Caco-2 (cell line): ENCODE data around the gene AIG1. TPM values are rescaled to one million over a fixed set of nuclear protein-coding genes. Genes with fewer than 3 reads are reported as not detected.

Experiments
- BruUV-seq: library from RNA; stranded (reverse); fragments of 400-500 nt; replicated peaks from 2 replicates; lab custom pipeline; 2021; lab: Mats Ljungman, UMichigan
- CTCF ChIA-PET: fragments of 300-600 bp; sonication (Branson Sonifier 250); formaldehyde crosslinking; loops from one replicate; lab custom pipeline; 2022; ENCODE audit warnings: antibody characterized with exemption; lab: Charles Lee
- POLR2A ChIA-PET: fragments of 300-600 bp; sonication (Branson Sonifier 250); formaldehyde crosslinking; loops from one replicate; lab custom pipeline; 2022; ENCODE audit warnings: antibody characterized with exemption; lab: Charles Lee
- DNase-seq, 2 experiments: peaks; one replicate each; pipeline versions ENCODE4 v3.0.0 to v3.0.0-alpha.2; 2020 to 2022
- H3K27me3 ChIP-seq: replicated peaks from 2 replicates; pipeline ENCODE4 v1.6.0; 2011; ENCODE audit warnings: low read length; ENCODE audit not compliant: control insufficient read depth, insufficient read depth
- H3K36me3 ChIP-seq: 2 replicates; pipeline ENCODE4 v1.5.1; 2011; ENCODE audit warnings: low read length; ENCODE audit not compliant: control insufficient read depth, insufficient read depth
- H3K4me1 ChIP-seq: fragments of 250-450 bp; sonication (Bioruptor Pico); 2 replicates; pipeline ENCODE4 v1.5.1; 2020; ENCODE audit warnings: mild to moderate bottlenecking
- H3K4me3 ChIP-seq: 2 replicates; pipeline ENCODE4 v1.5.1; 2011; ENCODE audit warnings: low read depth, mild to moderate bottlenecking, control low read depth, low read length
- H3K9me3 ChIP-seq: fragments of 250-450 bp; sonication (Bioruptor Pico); 2 replicates; pipeline ENCODE4 v1.5.1; 2020; ENCODE audit warnings: mild to moderate bottlenecking, moderate library complexity
- H3K27ac Mint-ChIP-seq: one replicate; pipeline ENCODE4 v1.8.0; 2022; ENCODE audit warnings: mixed read lengths; ENCODE audit not compliant: unreplicated experiment
- H3K27me3 Mint-ChIP-seq: one replicate; pipeline ENCODE4 v1.8.0; 2022; ENCODE audit warnings: mixed read lengths; ENCODE audit not compliant: insufficient read depth, unreplicated experiment
- H3K36me3 Mint-ChIP-seq: one replicate; pipeline ENCODE4 v1.8.0; 2022; ENCODE audit warnings: mild to moderate bottlenecking, mixed read lengths; ENCODE audit not compliant: insufficient read depth, unreplicated experiment
- H3K4me1 Mint-ChIP-seq: one replicate; pipeline ENCODE4 v1.8.0; 2022; ENCODE audit warnings: low read depth, mixed read lengths; ENCODE audit not compliant: unreplicated experiment
- H3K4me3 Mint-ChIP-seq: one replicate; pipeline ENCODE4 v1.8.0; 2022; ENCODE audit warnings: mild to moderate bottlenecking, moderate library complexity, mixed read lengths; ENCODE audit not compliant: unreplicated experiment
- H3K9me3 Mint-ChIP-seq: one replicate; pipeline ENCODE4 v1.8.0; 2022; ENCODE audit warnings: mixed read lengths; ENCODE audit not compliant: unreplicated experiment
- CTCF ChIP-seq, 2 experiments: fragments of 200-600 bp in 1 of 2; IDR thresholded peaks; 1 replicate in 1 of 2; 2 replicates in 1 of 2; pipeline versions ENCODE4 v1.5.1 to v1.8.0; 2011 to 2022; ENCODE audit warnings: antibody characterized with exemption in 1 of 2, control low read depth in 1 of 2, inconsistent platforms in 1 of 2, low read depth in 1 of 2, low read length in 1 of 2, mild to moderate bottlenecking in 1 of 2, moderate library complexity in 1 of 2; ENCODE audit not compliant: insufficient read depth in 1 of 2, severe bottlenecking in 1 of 2, unreplicated experiment in 1 of 2
- intact Hi-C: fragments of 100-400 bp; cut with micrococcal nuclease; formaldehyde crosslinking; loops from one replicate; pipeline ENCODE4 v1.10.0; 2022; ENCODE audit not compliant: unreplicated experiment
- total RNA-seq: library from RNA; stranded (reverse); gene quantifications from 2 replicates; pipeline ENCODE4 v1.2.3, GENCODE V29; 2022

The AIG1 gene
- total RNA-seq, 1 experiment from 2014 or later: 27.6 TPM

- H3K4me1 ChIP-seq: no peaks in the 10 kb centered on the region
- ChIA-PET POLR2A (no interaction called here), CTCF (no interaction called here)
- Mint-ChIP-seq H3K9me3 (no peaks in the 10 kb centered on the region), H3K36me3 (no peaks in the 10 kb centered on the region), H3K27ac (no peak overlapping the region), H3K4me1 (no peaks in the 10 kb centered on the region), H3K27me3 (no peaks in the 10 kb centered on the region), H3K4me3 (no peak overlapping the region)
- no TSS peak for BruUV-seq
- DNase-seq: no peak
- intact Hi-C loops: no loop called here
- no peak overlapping the region for H3K4me3 ChIP-seq
- H3K27me3 ChIP-seq: no peaks in the 10 kb centered on the region
- no peaks in the 10 kb centered on the region for H3K36me3 ChIP-seq
- no peak for TF ChIP-seq CTCF (IDR thresholded peaks at IDR 0.05; ENCODE audit: insufficient read depth in 1 of 2, low read depth in 1 of 2, low read length in 1 of 2, severe bottlenecking in 1 of 2, unreplicated experiment in 1 of 2)
- no peaks in the 10 kb centered on the region for H3K9me3 ChIP-seq
Observed at GRCh38 chr6:143346004-143346403, 285.3 kb downstream of the AIG1 start.

- no peaks in the 10 kb centered on the region for H3K4me1 ChIP-seq
- intact Hi-C loops: no loop called here
- H3K27me3 ChIP-seq: no peaks in the 10 kb centered on the region
- H3K36me3 Mint-ChIP-seq: no peaks in the 10 kb centered on the region
- CTCF ChIA-PET: no interaction called here
- no peaks in the 10 kb centered on the region for H3K4me1 Mint-ChIP-seq
- no peaks in the 10 kb centered on the region for H3K27me3 Mint-ChIP-seq
- H3K4me3 Mint-ChIP-seq: no peak overlapping the region
- H3K36me3 ChIP-seq: no peaks in the 10 kb centered on the region
- no peaks in the 10 kb centered on the region for H3K9me3 ChIP-seq
- no TSS peak for BruUV-seq
- no peak overlapping the region for H3K4me3 ChIP-seq
- no peak overlapping the region for H3K27ac Mint-ChIP-seq
- no peak for TF ChIP-seq CTCF (IDR thresholded peaks at IDR 0.05; ENCODE audit: insufficient read depth in 1 of 2, low read depth in 1 of 2, low read length in 1 of 2, severe bottlenecking in 1 of 2, unreplicated experiment in 1 of 2)
- peaks cover 1% of the 10 kb centered on the region for H3K9me3 Mint-ChIP-seq
- DNase-seq: no peak
- POLR2A ChIA-PET: no interaction called here
Observed at GRCh38 chr6:143348531-143348930, 287.8 kb downstream of the AIG1 start.

- intact Hi-C loops: no loop called here
- H3K9me3 Mint-ChIP-seq: peaks cover 11% of the 10 kb centered on the region
- TF ChIP-seq CTCF (IDR thresholded peaks at IDR 0.05; ENCODE audit: insufficient read depth in 1 of 2, low read depth in 1 of 2, low read length in 1 of 2, severe bottlenecking in 1 of 2, unreplicated experiment in 1 of 2): no peak
- CTCF ChIA-PET: no interaction called here
- H3K4me1 Mint-ChIP-seq: no peaks in the 10 kb centered on the region
- no peaks in the 10 kb centered on the region for H3K27me3 Mint-ChIP-seq
- Histone ChIP-seq H3K9me3 (no peaks in the 10 kb centered on the region), H3K27me3 (no peaks in the 10 kb centered on the region), H3K36me3 (no peaks in the 10 kb centered on the region), H3K4me3 (no peak overlapping the region), H3K4me1 (no peaks in the 10 kb centered on the region)
- H3K36me3 Mint-ChIP-seq: no peaks in the 10 kb centered on the region
- H3K27ac Mint-ChIP-seq: no peak overlapping the region
- no peak for DNase-seq
- POLR2A ChIA-PET: no interaction called here
- H3K4me3 Mint-ChIP-seq: no peak overlapping the region
- BruUV-seq: no TSS peak
Observed at GRCh38 chr6:143349530-143349929, 288.8 kb downstream of the AIG1 start.
